Spleen (tissue), 7 donors: Measurements from ENCODE around the gene UROC1.

ENCODE experiments used
- CTCF ChIP-seq, 11 experiments: fragments of 200-600 bp in 7 of 11; fragments of 450-650 bp in 4 of 11; sonication (generic) in 4 of 11; IDR thresholded peaks in 8 of 11; conservative IDR thresholded peaks in 3 of 11; 1 replicate in 7 of 11; 2 replicates in 4 of 11; pipeline versions ENCODE4 v1.4.0 to v1.8.0; 2016 to 2021; ENCODE audit warnings: antibody characterized with exemption in 11 of 11, inconsistent platforms in 4 of 11, mild to moderate bottlenecking in 1 of 11
- POLR2A ChIP-seq, 3 donors: fragments of 450-650 bp; IDR thresholded peaks; one replicate each; pipeline ENCODE4 v1.5.1; 2017; ENCODE audit warnings: antibody characterized with exemption in 3 of 3, mild to moderate bottlenecking in 1 of 3
- donor health status: DM: no; HTN: no; CAD: no; lungs with moderate emphysema.
- donor health status: DM: no; HTN: no; CAD: no.
- donor health status: DM: no; HTN: no; CAD: no.

- no peak for TF ChIP-seq CTCF (IDR thresholded peaks at IDR 0.05 in 8 of 11, conservative IDR thresholded peaks at IDR 0.05 in 3 of 11)
- no peak for TF ChIP-seq POLR2A (IDR thresholded peaks at IDR 0.05)
Observed at GRCh38 chr3:126528800-126529541, 11.4 kb upstream of the UROC1 start.
